ENCODE measurements around the gene KIF26B.

KIF26B gene

DNA sequence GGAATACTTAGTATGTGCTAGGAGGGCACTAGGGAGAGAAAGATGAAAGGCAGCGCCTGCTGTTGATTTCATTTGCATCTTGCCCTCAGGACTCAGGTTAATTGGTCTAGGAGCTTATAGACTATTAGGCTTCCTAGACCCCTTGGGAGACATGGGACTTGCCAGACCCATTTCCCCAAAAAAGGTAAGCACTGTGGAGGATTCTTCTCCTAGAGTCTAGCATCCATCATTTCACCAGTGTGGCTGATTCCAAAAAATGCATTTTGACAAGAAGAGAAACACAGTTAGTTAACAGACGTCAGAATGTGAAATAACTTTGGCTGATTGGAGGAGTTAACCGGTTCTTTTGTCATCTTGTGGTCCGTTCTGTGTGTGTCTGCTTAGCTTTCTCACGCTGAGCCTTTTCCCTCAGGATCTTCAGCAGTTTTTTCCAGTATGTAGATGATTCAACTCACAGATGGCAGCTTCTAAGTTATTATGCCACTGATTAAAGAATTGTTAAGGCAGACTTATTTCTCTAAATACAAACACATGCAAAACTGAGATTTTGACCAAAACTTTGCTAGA, 108.8 kb downstream of the KIF26B start:
- in situ Hi-C loops (cut with MboI; ENCODE audit: low sequenced_read_pairs), result no loop called here

DNA sequence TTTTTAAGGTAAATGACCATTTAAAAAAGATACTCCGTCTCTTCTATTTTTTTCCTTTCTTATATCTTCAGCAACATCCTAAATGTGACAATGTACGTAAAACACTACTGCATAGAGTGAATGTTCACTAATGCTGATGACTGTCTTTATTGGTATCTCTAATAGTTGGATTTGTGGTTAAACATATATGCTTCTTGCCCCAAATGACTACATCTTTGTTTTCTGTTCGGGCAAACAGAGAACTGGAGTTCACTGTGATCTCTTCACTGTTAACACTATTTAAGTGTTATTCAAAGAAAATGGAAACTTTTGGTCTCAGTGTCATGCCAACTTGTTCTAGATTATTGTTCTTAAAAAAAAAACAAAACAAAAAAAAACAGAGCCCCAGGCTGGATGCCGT, 109.4 kb downstream of the KIF26B start:
- in situ Hi-C loops (cut with MboI; ENCODE audit: low sequenced_read_pairs), result no loop called here

DNA sequence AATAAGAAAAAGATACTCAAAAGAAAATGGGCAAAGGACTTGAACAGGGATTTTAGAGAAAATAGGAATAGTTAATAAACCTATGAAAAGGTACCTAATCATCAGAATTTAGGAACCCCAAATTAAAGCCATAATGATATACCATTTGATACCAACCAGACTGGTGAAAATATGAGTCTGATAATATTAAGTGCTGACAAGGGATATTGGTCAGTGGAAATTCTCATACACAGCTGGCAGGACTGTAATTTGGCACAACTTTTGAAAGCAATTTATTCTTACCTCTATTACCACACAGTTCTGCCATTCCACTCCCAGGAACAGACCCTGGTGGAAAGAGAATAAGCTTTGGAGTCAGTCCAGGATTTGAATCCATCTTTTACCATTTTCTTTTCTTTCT, 111.3 kb downstream of the KIF26B start:
- in situ Hi-C loops (cut with MboI; ENCODE audit: low sequenced_read_pairs), result no loop called here

DNA sequence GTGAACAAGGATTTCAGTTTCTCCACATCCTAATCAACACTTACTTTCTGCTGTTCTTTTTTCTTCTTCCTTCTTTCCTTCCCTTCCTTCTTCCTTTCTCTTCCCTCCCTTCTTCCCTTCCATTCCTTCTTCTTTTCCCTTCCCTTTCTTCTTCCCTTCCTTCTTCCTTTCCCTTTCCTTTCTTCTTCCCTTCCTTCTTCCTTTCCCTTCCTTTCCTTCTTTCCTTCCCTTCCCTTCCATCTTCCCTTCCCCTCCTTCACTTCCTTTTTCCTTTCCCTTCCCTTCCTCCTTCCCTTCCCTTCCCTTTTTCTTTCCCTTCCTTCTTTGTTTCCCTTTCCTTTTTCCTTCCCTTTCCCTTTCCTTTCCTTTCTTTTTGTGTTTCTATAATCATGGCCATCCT, 115.3 kb downstream of the KIF26B start:
- in situ Hi-C loops (cut with MboI; ENCODE audit: low sequenced_read_pairs), result no loop called here

DNA sequence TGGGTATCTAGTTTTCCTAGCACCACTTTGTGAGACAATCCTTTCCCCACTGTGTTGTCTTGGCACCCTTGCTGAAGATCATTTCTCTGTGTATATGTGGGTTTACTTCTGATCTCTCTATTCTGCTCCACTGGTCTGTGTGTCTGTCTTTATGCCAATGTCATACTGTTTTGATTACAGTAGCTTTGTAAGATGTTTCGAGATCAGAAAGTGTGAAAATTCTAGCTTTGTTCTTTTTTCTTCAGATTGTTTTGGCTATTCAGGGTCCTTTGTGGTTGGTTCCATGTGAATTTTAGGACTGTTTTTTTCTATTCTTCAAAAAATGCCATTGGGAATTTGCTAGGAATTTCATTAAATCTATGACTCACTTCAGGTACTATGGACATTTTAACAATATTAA, 116.2 kb downstream of the KIF26B start:
- in situ Hi-C loops (cut with MboI; ENCODE audit: low sequenced_read_pairs), result no loop called here

DNA sequence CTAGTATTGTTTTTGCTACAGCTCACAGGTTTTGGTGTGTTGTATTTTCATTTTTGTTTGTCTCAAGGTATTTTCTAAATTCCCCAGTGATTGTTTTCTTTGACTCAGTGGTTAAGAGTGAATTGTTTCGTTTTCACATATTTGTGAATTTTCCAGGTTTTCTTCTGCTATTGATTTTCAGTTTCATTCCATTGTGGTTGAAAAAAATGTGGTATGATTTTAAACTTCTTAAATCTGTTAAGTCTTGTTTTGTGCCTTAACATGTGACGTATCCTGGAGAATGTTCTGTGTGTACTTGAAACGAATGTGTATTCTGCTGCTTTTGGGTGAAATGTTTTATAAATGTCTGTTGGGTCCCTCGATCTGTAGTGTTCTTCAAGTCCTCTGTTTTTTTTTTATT, 117.9 kb downstream of the KIF26B start:
- in situ Hi-C loops (cut with MboI; ENCODE audit: low sequenced_read_pairs), result no loop called here

DNA sequence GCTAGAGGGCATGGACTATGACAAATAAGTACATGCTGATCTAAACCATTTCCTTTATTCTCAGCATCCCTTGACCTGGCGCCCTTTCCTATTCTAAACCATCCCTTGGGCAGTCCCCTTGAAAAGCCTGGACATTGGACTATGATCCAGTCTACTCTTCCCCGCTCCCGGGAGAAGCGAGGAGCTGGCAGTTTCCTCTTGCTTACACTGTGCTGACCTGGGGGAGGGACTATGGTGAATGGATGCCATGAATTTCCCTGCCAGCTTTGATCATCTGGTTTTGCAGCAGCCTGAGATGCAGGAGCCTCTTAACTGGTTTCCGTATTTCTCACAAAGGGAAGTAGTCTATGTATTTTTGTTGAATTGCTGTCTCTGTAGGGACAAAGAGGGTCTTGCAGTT, 121.7 kb downstream of the KIF26B start:
- in situ Hi-C loops (cut with MboI; ENCODE audit: low sequenced_read_pairs), result no loop called here

DNA sequence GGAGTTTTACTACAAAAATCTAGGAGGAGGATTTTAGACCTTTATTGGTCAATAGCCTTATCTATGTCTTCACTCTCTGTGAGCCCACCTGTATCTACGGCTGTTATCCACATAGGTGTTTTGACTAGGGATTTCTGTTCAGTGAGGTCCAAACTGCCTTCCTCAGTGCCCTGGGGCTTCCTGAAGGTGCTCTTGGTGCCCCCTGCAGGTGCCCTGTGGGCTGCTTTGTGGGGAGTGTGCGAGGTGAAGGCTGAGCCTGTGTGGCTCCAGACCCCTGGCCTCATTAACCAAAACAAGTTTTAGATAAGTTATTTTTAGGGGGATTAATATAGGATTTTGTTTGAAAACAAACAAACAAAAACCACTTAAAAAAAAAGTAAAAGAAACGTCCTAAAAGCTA, 122.5 kb downstream of the KIF26B start:
- in situ Hi-C loops (cut with MboI; ENCODE audit: low sequenced_read_pairs), result no loop called here

DNA sequence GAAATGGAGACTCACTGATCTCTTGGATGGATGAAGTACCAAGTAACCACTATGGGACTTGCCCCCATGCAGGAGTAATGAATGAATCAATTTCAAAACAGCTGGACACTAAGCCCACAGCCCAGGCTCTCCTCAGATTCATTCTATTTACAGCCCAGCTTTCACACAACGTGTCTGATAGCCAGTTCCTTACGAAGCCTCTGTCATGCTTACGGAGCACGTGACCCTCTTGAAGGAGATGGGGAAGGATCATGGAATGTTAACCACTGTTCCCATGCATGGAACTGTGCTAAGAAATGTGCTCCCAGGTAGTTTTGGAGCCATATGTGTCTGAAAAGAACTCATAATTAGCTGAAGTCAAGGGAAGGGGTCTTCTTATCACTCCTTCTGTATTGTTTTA, 124.1 kb downstream of the KIF26B start:
- in situ Hi-C loops (cut with MboI; ENCODE audit: low sequenced_read_pairs), result no loop called here

DNA sequence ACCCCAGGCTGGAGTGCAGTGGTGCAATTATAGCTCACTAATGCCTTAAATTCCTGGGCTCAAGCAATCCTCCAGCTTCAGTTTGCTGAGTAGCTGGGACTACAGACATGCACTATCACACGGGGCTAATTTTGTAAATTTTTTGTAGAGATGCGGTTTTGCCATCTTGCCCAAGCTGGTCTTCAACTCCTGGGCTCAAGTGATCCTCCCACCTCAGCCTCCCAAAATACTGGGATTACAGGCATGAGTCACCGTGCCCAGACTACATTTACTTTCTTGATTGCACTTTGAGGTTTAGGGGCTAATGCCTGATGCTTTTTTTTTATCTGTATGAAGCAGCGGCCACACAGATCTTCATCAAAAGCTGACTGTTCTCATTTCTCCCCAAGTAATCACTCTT, 124.6 kb downstream of the KIF26B start:
- in situ Hi-C loops (cut with MboI; ENCODE audit: low sequenced_read_pairs), result no loop called here

DNA sequence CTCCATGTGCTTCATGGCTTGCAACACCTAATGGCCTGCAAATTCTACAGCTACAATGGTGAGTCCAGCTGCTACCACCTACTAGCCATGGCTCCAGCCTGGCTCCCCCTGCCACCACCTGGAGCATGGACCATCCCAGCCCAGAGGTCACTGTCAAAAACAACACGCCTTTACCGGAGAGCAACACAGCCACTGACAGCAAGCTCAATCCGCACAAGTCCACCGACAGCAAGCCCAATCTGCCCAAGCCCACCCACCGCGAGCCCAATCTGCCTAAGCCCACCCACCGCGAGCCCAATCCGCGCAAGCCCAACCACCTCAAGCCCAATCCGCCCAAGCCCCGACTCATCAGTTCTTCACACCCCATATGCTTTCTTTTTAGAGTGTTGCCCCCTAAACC, 128.2 kb downstream of the KIF26B start:
- in situ Hi-C loops (cut with MboI; ENCODE audit: low sequenced_read_pairs), result no loop called here

DNA sequence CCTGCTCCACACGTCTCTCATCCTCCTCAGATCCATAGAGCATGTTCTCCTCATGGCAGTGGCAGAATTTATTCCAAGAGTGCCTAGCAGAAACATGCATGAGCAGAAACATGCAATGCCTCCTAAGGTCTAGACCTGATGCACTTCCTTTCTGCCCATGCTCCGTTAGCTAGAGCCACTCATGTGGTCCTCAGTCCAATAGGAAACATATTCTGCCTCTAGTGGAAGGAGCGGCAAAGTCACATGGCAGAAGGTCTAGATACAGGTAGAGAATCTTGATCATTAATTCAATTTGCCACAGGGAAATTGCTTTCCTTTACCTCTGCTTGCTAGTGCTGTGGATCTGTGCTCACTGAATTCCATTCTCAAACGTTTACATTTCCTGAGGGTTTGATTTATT, 130.4 kb downstream of the KIF26B start:
- in situ Hi-C loops (cut with MboI; ENCODE audit: low sequenced_read_pairs), result no loop called here

DNA sequence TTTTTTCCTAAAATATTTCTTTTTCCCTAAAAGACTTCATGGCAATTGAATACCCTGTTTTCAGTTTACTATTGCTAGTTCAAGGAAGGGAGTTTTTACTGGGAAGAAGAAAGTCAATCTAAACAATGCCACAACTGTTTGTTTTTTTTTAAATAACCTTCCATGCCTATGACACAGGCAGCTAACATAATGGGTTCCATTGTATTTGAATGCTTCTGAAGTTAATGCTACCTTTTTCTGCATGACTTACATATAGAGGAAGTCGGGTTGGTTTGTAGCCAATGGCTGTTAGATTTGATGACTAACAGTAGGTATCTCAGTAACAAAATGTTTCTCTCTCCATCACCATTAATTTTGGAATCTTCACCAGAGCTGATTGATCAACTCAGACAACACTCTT, 134.0 kb downstream of the KIF26B start:
- in situ Hi-C loops (cut with MboI; ENCODE audit: low sequenced_read_pairs), result no loop called here

DNA sequence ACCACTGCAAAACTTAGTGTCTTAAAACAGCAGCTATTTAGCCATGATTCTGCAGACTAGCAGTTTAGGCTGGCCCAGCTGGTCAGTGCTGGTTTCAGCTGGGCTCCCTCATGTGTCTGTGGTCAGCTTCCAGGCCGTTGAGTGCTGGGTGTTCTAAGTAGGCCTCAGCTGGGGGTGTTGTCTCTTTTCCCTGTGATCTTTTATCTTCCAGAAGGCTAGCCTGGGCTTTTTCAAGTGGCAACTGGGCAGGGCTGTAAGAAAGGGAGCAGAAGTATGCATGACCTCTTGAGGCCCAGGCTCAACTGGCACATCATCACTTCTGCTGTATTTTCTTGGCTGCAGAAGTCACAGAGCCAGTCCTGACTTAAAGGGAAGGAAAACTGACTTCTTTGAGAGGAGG, 136.1 kb downstream of the KIF26B start:
- in situ Hi-C loops (cut with MboI; ENCODE audit: low sequenced_read_pairs), result no loop called here

DNA sequence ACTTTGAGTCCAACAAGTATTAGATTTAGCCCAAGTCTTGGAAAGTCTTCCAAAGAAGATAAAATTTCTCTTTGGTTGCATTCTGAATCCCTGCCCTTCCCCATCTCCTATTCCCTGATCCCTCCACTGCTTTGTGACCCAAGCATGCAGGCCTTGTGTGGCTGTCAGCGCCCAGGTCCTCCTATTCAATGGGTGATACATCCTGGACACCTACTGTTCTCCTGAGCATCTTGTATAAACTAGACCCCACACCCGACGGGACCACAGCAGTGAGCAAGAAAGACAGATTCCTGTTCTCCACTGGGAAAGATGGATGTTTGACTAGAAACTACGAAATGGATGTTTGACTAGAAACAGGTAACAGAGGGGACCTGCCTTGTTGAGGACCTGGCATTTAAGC, 136.6 kb downstream of the KIF26B start:
- in situ Hi-C loops (cut with MboI; ENCODE audit: low sequenced_read_pairs), result no loop called here

DNA sequence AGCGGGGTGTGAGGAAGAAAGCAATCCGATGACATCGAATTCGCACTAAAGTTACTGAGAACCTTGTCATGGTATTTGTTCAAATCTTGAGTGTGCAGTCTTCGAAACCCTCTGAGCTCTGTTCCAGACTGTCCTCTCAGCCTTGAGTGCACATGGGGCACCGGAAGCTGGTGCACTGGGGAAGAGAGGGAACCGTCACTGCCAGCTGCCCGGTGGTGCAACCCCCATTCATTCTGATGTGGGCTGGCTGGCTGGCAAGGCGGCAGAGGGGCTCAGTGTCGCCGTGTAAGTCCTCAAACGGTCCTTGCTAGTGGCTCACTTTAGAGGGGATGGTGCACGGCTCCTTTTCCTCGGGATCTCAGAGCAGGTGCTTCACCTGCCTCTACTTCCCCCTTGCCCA, 137.4 kb downstream of the KIF26B start:
- in situ Hi-C loops (cut with MboI; ENCODE audit: low sequenced_read_pairs), result no loop called here

DNA sequence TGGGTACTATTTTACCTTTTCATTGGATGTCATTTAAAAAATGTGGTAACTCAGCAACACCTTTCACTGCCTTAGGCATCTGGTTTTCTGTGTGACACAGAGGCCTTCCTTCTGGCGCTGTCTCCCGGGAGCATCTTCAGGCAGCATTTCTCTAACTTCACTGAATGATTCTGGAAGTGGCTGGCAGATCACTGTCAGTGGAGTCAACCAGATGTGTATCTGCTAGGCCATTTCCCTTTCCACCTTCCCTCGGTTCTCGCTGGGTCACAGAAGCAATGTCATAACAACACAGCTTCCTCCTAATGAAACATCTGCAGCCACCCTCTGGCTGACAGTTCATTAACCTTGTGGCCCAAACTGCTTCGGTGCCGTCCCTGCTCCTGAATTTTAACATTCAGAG, 137.8 kb downstream of the KIF26B start:
- in situ Hi-C loops (cut with MboI; ENCODE audit: low sequenced_read_pairs), result no loop called here

DNA sequence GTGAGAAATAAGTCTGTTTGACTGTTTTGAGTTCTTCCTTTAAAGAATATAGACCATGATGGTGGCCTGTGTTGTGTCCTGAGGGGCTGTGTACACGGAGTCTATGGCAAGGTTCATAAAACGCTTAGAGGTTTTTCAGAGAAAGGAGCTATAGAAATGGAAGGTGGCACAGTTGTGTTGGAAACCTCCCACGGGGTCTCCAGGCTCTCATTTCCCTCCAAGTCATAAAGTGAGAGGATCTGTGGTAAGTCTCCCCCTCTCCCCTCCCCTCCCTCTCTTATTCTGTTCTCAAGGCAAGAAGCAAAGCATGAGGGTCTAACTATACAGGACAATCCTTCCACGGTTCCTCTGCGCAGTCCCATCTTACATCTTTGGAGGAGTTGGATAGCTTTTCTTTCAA, 139.2 kb downstream of the KIF26B start:
- in situ Hi-C loops (cut with MboI; ENCODE audit: low sequenced_read_pairs), result no loop called here

DNA sequence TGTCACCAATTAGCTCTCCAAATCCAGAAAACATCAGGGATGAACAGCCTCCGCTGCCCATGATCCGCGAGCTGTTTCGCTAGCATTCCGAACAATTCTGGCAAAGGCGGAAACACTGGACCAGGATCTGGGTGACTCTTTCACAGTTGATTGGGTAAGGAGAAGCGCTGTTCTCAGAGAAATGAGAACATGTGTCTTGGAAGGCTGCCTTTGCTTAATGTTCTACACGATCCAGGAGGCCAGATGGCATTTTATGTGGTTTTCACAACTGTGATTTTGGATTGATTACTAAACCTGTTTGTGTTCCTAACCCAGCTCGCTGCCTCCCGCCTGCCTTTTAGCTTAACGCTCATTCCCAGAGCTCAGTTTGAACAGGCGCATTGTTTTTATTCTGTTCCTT, 144.0 kb downstream of the KIF26B start:
- in situ Hi-C loops (cut with MboI; ENCODE audit: low sequenced_read_pairs), result no loop called here

DNA sequence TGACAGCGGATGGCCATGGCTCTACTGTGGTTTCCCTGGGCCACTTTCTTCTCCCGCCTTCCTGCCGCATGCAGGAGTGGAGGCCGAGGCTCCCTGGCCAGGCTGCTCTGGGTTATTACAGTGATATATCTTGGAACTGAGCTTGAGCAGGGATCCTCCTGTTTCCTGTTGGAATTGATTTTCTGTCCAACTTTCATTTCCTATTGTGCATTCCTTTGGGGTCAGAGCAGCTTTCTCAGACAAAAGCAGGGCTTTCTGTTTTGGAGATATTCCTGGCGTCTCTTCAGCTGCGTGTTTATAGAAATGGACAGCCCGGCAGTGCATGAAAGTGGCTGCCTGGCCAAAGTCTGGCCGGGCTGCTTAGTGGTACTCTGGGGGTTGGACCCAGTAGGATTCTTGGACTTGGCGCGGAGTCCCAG, 146.4 kb downstream of the KIF26B start:
- in situ Hi-C loops (cut with MboI; ENCODE audit: low sequenced_read_pairs), result no loop called here

DNA sequence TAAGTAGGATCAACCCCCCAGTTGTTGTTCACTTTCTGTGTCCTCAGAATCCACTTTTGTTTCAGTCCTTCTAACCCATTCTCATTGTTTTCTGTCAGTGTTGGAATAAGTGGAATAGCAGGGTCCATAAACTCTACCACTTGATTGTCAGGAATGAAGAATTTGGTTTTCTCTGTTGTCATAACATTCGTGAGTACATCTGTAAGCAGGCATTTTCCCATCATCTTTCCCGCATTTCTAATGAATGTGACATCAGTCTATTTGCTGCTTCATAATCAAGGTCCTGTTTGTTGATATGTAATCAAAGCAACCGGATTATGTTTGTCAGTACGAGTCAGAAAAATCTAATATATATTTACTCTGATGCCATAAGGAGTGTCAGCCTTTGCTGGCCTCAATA, 147.1 kb downstream of the KIF26B start:
- in situ Hi-C loops (cut with MboI; ENCODE audit: low sequenced_read_pairs), result no loop called here

DNA sequence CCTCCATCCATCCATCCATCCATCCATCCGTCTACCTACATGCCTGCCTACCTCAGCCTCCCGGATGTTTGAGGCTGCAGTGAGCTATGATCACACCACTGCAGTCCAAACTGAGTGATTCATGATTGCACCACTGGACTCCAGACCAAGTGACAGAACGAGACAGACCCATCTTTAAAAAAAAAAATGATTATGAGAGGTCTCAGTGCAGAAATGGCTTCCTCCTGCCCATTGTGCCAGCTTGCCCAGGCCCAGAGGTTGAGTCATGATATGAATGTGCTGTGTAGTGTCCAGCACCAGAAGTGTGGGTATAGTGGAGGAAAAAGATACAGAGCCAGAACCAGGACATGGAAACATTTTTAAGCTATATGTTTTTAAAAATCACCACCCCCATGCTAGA, 149.9 kb downstream of the KIF26B start:
- in situ Hi-C loops (cut with MboI; ENCODE audit: low sequenced_read_pairs), result no loop called here

DNA sequence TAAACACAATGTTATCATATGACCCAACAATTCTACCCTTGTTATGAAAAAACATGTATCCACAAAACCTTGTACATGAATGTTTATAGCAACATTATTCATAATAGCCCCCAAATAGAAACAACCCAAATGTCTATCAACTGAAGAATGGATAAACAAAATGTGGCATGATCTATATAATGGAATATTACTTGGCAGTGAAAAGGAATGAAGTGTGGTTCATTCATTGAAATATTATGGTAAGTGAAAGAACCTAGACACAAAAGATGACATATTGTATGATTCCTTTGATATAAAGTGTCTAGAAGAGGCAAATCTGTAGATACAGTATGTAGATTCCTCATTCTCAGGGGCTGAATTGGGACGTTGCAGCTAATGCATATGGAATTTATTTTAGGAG, 151.2 kb downstream of the KIF26B start:
- in situ Hi-C loops (cut with MboI; ENCODE audit: low sequenced_read_pairs), result no loop called here

Measured in HL-60/S4 treated with retinoic acid at 250 ng/mL for 4 days and 3 days (cell line).